OCI-LY1 (cell line): Measurements from ENCODE around the gene RC3H2.
"Not testable (repeated sequence)": the region's sequence is repeated elsewhere in the genome, so short reads cannot be mapped to it uniquely, and the experiment has no call there.

Experiments
- EZH2 ChIP-seq: fragments of 200-600 bp; sonication (generic), shearing (Covaris generic); IDR thresholded peaks from 2 replicates; pipeline ENCODE4 v1.8.0; 2017; ENCODE audit warnings: borderline replicate concordance, mixed run types, mild to moderate bottlenecking, antibody characterized with exemption, low read length, moderate library complexity, mixed read lengths
- TF ChIP-seq, protein P1 (sequence below): fragments of 200-600 bp; sonication (generic), shearing (Covaris generic); IDR thresholded peaks from 2 replicates; pipeline ENCODE4 v1.5.1; 2017; ENCODE audit warnings: mild to moderate bottlenecking, antibody characterized with exemption, low read length, moderate library complexity, mixed read lengths

DNA sequence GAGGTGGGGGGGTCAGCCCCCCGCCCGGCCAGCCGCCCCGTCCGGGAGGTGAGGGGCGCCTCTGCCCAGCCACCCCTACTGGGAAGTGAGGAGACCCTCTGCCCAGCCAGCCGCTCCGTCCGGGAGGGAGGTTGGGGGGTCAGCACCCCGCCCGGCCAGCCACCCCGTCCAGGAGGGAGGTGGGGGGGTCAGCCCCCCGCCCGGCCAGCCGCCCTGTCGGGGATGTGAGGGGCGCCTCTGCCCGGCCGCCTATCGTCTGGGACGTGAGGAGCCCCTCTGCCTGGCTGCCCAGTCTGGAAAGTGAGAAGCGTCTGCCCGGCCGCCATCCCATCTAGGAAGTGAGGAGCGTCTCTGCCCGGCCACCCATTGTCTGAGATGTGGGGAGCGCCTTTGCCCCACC lies 37.9 kb downstream of the RC3H2 start:
- TF ChIP-seq, protein P1, sequence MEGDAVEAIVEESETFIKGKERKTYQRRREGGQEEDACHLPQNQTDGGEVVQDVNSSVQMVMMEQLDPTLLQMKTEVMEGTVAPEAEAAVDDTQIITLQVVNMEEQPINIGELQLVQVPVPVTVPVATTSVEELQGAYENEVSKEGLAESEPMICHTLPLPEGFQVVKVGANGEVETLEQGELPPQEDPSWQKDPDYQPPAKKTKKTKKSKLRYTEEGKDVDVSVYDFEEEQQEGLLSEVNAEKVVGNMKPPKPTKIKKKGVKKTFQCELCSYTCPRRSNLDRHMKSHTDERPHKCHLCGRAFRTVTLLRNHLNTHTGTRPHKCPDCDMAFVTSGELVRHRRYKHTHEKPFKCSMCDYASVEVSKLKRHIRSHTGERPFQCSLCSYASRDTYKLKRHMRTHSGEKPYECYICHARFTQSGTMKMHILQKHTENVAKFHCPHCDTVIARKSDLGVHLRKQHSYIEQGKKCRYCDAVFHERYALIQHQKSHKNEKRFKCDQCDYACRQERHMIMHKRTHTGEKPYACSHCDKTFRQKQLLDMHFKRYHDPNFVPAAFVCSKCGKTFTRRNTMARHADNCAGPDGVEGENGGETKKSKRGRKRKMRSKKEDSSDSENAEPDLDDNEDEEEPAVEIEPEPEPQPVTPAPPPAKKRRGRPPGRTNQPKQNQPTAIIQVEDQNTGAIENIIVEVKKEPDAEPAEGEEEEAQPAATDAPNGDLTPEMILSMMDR = not testable (repeated sequence)
- not testable (repeated sequence) for TF ChIP-seq EZH2
